Mucosa of stomach (tissue), 1 donor: Measurements from ENCODE around the gene FMO5.
A peak's percentile ranks its signal among the peaks of the same experiment; 100 is the strongest.
"Not testable (repeated sequence)": the region's sequence is repeated elsewhere in the genome, so short reads cannot be mapped to it uniquely, and the experiment has no call there.

Source experiments
- H3K27me3 ChIP-seq: one replicate; pipeline ENCODE4 v1.7.0; 2013; ENCODE audit warnings: mild to moderate bottlenecking, low read length; ENCODE audit not compliant: control insufficient read depth, insufficient read depth
- H3K36me3 ChIP-seq: one replicate; pipeline ENCODE4 v1.7.0; 2013; ENCODE audit warnings: low read length; ENCODE audit not compliant: control insufficient read depth, insufficient read depth
- H3K4me1 ChIP-seq: one replicate; pipeline ENCODE4 v1.7.0; 2013; ENCODE audit warnings: mild to moderate bottlenecking, low read length; ENCODE audit not compliant: control insufficient read depth, insufficient read depth
- H3K4me3 ChIP-seq: one replicate; pipeline ENCODE4 v1.7.0; 2013; ENCODE audit warnings: low read length
- H3K9ac ChIP-seq: one replicate; pipeline ENCODE4 v1.7.0; 2013; ENCODE audit warnings: mild to moderate bottlenecking, low read length, moderate library complexity
- H3K9me3 ChIP-seq: one replicate; pipeline ENCODE4 v1.7.0; 2013; ENCODE audit warnings: mild to moderate bottlenecking, low read length, moderate library complexity; ENCODE audit not compliant: control insufficient read depth
- donor health status: Pancreatic carcinoma.

Gene FMO5

GRCh38 chr1:147185432-147185831 lies 39.7 kb downstream of the FMO5 start:
- Histone ChIP-seq H3K4me3 (no peak overlapping the region), H3K4me1 (no peaks in the 10 kb centered on the region), H3K9me3 (no peaks in the 10 kb centered on the region), H3K27me3 (no peaks in the 10 kb centered on the region), H3K36me3 (no peaks in the 10 kb centered on the region), H3K9ac (no peak overlapping the region)

GRCh38 chr1:147177611-147178380 lies 47.3 kb downstream of the FMO5 start:
- H3K9ac ChIP-seq: no peak overlapping the region
- H3K36me3 ChIP-seq: no peaks in the 10 kb centered on the region
- H3K9me3 ChIP-seq: no peaks in the 10 kb centered on the region
- peaks cover 7% of the 10 kb centered on the region for H3K4me1 ChIP-seq
- H3K27me3 ChIP-seq: no peaks in the 10 kb centered on the region
- no peak overlapping the region for H3K4me3 ChIP-seq

- Histone ChIP-seq H3K27me3 (no peaks in the 10 kb centered on the region), H3K4me1 (peaks cover 27% of the 10 kb centered on the region), H3K4me3 (peak within 1 kb of the TSS; percentile 87), H3K9me3 (no peaks in the 10 kb centered on the region), H3K36me3 (no peaks in the 10 kb centered on the region), H3K9ac (peak within 1 kb of the TSS; percentile 87)
Observed at GRCh38 chr1:147172168-147173016, 52.7 kb downstream of the FMO5 start, which contains the start of gene PRKAB2. Gene PRKAB2 (minus strand): TSS chr1:147172470. CDS start chr1:147172144, 326 bp downstream.

GRCh38 chr1:147171399-147172167 lies 53.6 kb downstream of the FMO5 start:
- H3K36me3 ChIP-seq: no peaks in the 10 kb centered on the region
- no peaks in the 10 kb centered on the region for H3K9me3 ChIP-seq
- peak overlapping the region; percentile 87 for H3K9ac ChIP-seq
- no peaks in the 10 kb centered on the region for H3K27me3 ChIP-seq
- peaks cover 27% of the 10 kb centered on the region for H3K4me1 ChIP-seq
- H3K4me3 ChIP-seq: peak overlapping the region; percentile 87

- Histone ChIP-seq H3K9ac (no peak overlapping the region), H3K27me3 (no peaks in the 10 kb centered on the region), H3K4me1 (peaks cover 27% of the 10 kb centered on the region), H3K4me3 (no peak overlapping the region), H3K36me3 (no peaks in the 10 kb centered on the region), H3K9me3 (no peaks in the 10 kb centered on the region)
Observed at GRCh38 chr1:147169840-147170674, 55.1 kb downstream of the FMO5 start.

GRCh38 chr1:147169171-147169570 lies 56.0 kb downstream of the FMO5 start:
- no peak overlapping the region for H3K9ac ChIP-seq
- H3K27me3 ChIP-seq: no peaks in the 10 kb centered on the region
- no peak overlapping the region for H3K4me3 ChIP-seq
- no peaks in the 10 kb centered on the region for H3K36me3 ChIP-seq
- no peaks in the 10 kb centered on the region for H3K9me3 ChIP-seq
- peaks cover 24% of the 10 kb centered on the region for H3K4me1 ChIP-seq

GRCh38 chr1:147168626-147169058 lies 56.5 kb downstream of the FMO5 start:
- peaks cover 20% of the 10 kb centered on the region for H3K4me1 ChIP-seq

GRCh38 chr1:147167365-147167764 lies 57.8 kb downstream of the FMO5 start:
- Histone ChIP-seq H3K4me1 (peaks cover 20% of the 10 kb centered on the region), H3K27me3 (no peaks in the 10 kb centered on the region), H3K9ac (no peak overlapping the region), H3K9me3 (no peaks in the 10 kb centered on the region), H3K4me3 (no peak overlapping the region), H3K36me3 (no peaks in the 10 kb centered on the region)

More at GRCh38 chr1:147168626-147169058, 56.5 kb downstream of the FMO5 start:
- H3K9ac ChIP-seq: no peak overlapping the region
- no peaks in the 10 kb centered on the region for H3K36me3 ChIP-seq
- H3K9me3 ChIP-seq: no peaks in the 10 kb centered on the region
- H3K27me3 ChIP-seq: no peaks in the 10 kb centered on the region
- H3K4me3 ChIP-seq: no peak overlapping the region

- H3K27me3 ChIP-seq: no peaks in the 10 kb centered on the region
- no peak overlapping the region for H3K4me3 ChIP-seq
- no peaks in the 10 kb centered on the region for H3K9me3 ChIP-seq
- H3K9ac ChIP-seq: no peak overlapping the region
- H3K4me1 ChIP-seq: peaks cover 1% of the 10 kb centered on the region
- no peaks in the 10 kb centered on the region for H3K36me3 ChIP-seq
Observed at GRCh38 chr1:147163019-147163418, 62.1 kb downstream of the FMO5 start.

GRCh38 chr1:147162093-147162492 lies 63.0 kb downstream of the FMO5 start:
- Histone ChIP-seq H3K9me3 (no peaks in the 10 kb centered on the region), H3K27me3 (no peaks in the 10 kb centered on the region), H3K4me1 (no peaks in the 10 kb centered on the region), H3K4me3 (no peak overlapping the region), H3K9ac (no peak overlapping the region), H3K36me3 (no peaks in the 10 kb centered on the region)

GRCh38 chr1:147157116-147157515 lies 68.0 kb downstream of the FMO5 start:
- H3K4me1 ChIP-seq, H3K36me3 ChIP-seq, H3K4me3 ChIP-seq, H3K9me3 ChIP-seq, H3K27me3 ChIP-seq, H3K9ac ChIP-seq: not testable (repeated sequence)
